Measurements from ENCODE around the gene HEYL.
A peak's percentile ranks its signal among the peaks of the same experiment; 100 is the strongest.

HEYL gene

GRCh38 chr1:39662861-39663260 lies 23.4 kb upstream of the HEYL start:
- no peak for DNase-seq

GRCh38 chr1:39659538-39659937 lies 20.1 kb upstream of the HEYL start:
- no peak for DNase-seq

- no peak for DNase-seq
These were observed 19.7 kb upstream of the HEYL start for GRCh38 chr1:39659110-39659509.

GRCh38 chr1:39657923-39658485 lies 18.6 kb upstream of the HEYL start:
- peak; percentile 83 for DNase-seq

GRCh38 chr1:39657402-39657801 lies 18.0 kb upstream of the HEYL start:
- DNase-seq = no peak

- DNase-seq = no peak
These were observed 16.9 kb upstream of the HEYL start for GRCh38 chr1:39656391-39656790.

- DNase-seq = no peak
These were observed 16.3 kb upstream of the HEYL start for GRCh38 chr1:39655578-39656268.

GRCh38 chr1:39654291-39654690 lies 14.8 kb upstream of the HEYL start:
- no peak for DNase-seq

GRCh38 chr1:39653546-39654031 lies 14.1 kb upstream of the HEYL start:
- DNase-seq = peak; percentile 80

GRCh38 chr1:39652554-39652953 lies 13.1 kb upstream of the HEYL start:
- DNase-seq = no peak

- no peak for DNase-seq
These were observed 12.7 kb upstream of the HEYL start for GRCh38 chr1:39652105-39652504.

- no peak for DNase-seq
These were observed 11.0 kb upstream of the HEYL start for GRCh38 chr1:39650431-39650830.

- DNase-seq = no peak
These were observed 10.3 kb upstream of the HEYL start for GRCh38 chr1:39649636-39650185.

GRCh38 chr1:39648496-39648895 lies 9.1 kb upstream of the HEYL start:
- DNase-seq = no peak

GRCh38 chr1:39647247-39647646 lies 7.8 kb upstream of the HEYL start:
- no peak for DNase-seq

GRCh38 chr1:39646232-39647081 lies 7.0 kb upstream of the HEYL start:
- DNase-seq = no peak

- no peak for DNase-seq
These were observed 6.1 kb upstream of the HEYL start for GRCh38 chr1:39645411-39646043.

GRCh38 chr1:39643705-39644104 lies 4.3 kb upstream of the HEYL start:
- DNase-seq = no peak

GRCh38 chr1:39642796-39643195 lies 3.4 kb upstream of the HEYL start:
- DNase-seq = no peak

GRCh38 chr1:39640861-39641260 lies 1.4 kb upstream of the HEYL start:
- peak; percentile 6 for DNase-seq

GRCh38 chr1:39638965-39639304 lies 508 bp downstream of the HEYL start:
- no peak for DNase-seq

GRCh38 chr1:39637361-39637760 lies 2.1 kb downstream of the HEYL start:
- no peak for DNase-seq

- DNase-seq = no peak
These were observed 3.6 kb downstream of the HEYL start for GRCh38 chr1:39635871-39636210.
